GM12878 (cell line): ENCODE measurements around the gene COQ4. TPM values are rescaled to one million over a fixed set of nuclear protein-coding genes. Genes with fewer than 3 reads are reported as not detected.

Experiments
- polyA plus RNA-seq, 11 experiments: library from polyadenylated mRNA; depleted of rRNA in 4 of 11; unstranded in 6 of 11; stranded (reverse) in 5 of 11; fragments of >200 nt; fragmentation: Nextera tagmentation in 4 of 11; fragmentation: Illumina TruSeq in 1 of 11; extraction: Ambion mirVana in 4 of 11; extraction: Trizol in 1 of 11; gene quantifications; 1 replicate in 1 of 11; 2 replicates in 10 of 11; pipeline versions ENCODE4 v1.2.1 to v1.2.3, GENCODE V29; 2011 to 2016; ENCODE audit warnings: inconsistent platforms in 2 of 11, missing spikeins in 2 of 11, low read depth in 1 of 11
- total RNA-seq, 4 experiments: library from RNA; depleted of rRNA in 3 of 4; stranded (reverse); fragments of >200 nt in 3 of 4; fragmentation: Illumina TruSeq in 1 of 4; extraction: Trizol in 1 of 4; gene quantifications; 2 replicates each; pipeline versions ENCODE4 v1.2.1 to v1.2.3, GENCODE V29; 2013 to 2021

Gene COQ4
- total and polyA plus RNA-seq, 10 of the 15 experiments (the other 5 are each of a cell fraction or from before 2014, with no cell fraction given): 3.8 to 64.1 (median 38.6) TPM

Other genes with a start within 250 kb of the COQ4 start
Only the 7 nearest of the 14 such genes appear.
- gene DNM1, start 119.5 kb upstream of the COQ4 start, total RNA-seq (2014; rRNA removed): 0.06 TPM in 1 of 2 replicates, not detected in the other
- gene DNM1, start 119.5 kb upstream of the COQ4 start, total RNA-seq (2014; rRNA removed; fragmentation: Illumina TruSeq; extraction: Trizol): not detected in 2 replicates
- gene DNM1, start 119.5 kb upstream of the COQ4 start, total RNA-seq (2021): 0.21 and 0.67 TPM in 2 replicates
- 0.06 and 0.19 TPM in 2 replicates for gene DNM1, start 119.5 kb upstream of the COQ4 start, polyA plus RNA-seq (2011; rRNA removed)
- gene DNM1, start 119.5 kb upstream of the COQ4 start, polyA plus RNA-seq (2014; fragmentation: Illumina TruSeq; extraction: Trizol): 0.07 TPM in 1 of 2 replicates, not detected in the other
- gene DNM1, start 119.5 kb upstream of the COQ4 start, polyA plus RNA-seq (2014; fragmentation: Nextera tagmentation; extraction: Ambion mirVana): not detected
- 0.18 and 0.29 TPM in 2 replicates for gene DNM1, start 119.5 kb upstream of the COQ4 start, polyA plus RNA-seq (2014; rRNA removed)
- gene DNM1, start 119.5 kb upstream of the COQ4 start, polyA plus RNA-seq (2016; fragmentation: Nextera tagmentation; extraction: Ambion mirVana): under 1 TPM; 0.09 to 0.28 TPM
- gene GOLGA2, start 46.8 kb upstream of the COQ4 start, total RNA-seq (2014; rRNA removed): 20.2 and 20.7 TPM in 2 replicates
- gene GOLGA2, start 46.8 kb upstream of the COQ4 start, total RNA-seq (2014; rRNA removed; fragmentation: Illumina TruSeq; extraction: Trizol): 18.3 and 19.2 TPM in 2 replicates
- 27.2 and 32.6 TPM in 2 replicates for gene GOLGA2, start 46.8 kb upstream of the COQ4 start, total RNA-seq (2021)
- gene GOLGA2, start 46.8 kb upstream of the COQ4 start, polyA plus RNA-seq (2011; rRNA removed): 17.9 and 25.2 TPM in 2 replicates
- gene GOLGA2, start 46.8 kb upstream of the COQ4 start, polyA plus RNA-seq (2014; fragmentation: Illumina TruSeq; extraction: Trizol): 28.0 and 31.4 TPM in 2 replicates
- 1 to 10 TPM; 5.9 to 8.0 TPM for gene GOLGA2, start 46.8 kb upstream of the COQ4 start, polyA plus RNA-seq (2014; fragmentation: Nextera tagmentation; extraction: Ambion mirVana)
- gene GOLGA2, start 46.8 kb upstream of the COQ4 start, polyA plus RNA-seq (2014; rRNA removed): 29.1 and 34.8 TPM in 2 replicates
- 10 to 100 TPM in 1 of 2 experiments, 1 to 10 TPM in 1; 9.3 to 11.5 TPM for gene GOLGA2, start 46.8 kb upstream of the COQ4 start, polyA plus RNA-seq (2016; fragmentation: Nextera tagmentation; extraction: Ambion mirVana)
- gene SWI5, start 46.6 kb upstream of the COQ4 start, total RNA-seq (2014; rRNA removed): 16.9 and 21.9 TPM in 2 replicates
- gene SWI5, start 46.6 kb upstream of the COQ4 start, total RNA-seq (2014; rRNA removed; fragmentation: Illumina TruSeq; extraction: Trizol): 15.2 and 16.8 TPM in 2 replicates
- gene SWI5, start 46.6 kb upstream of the COQ4 start, total RNA-seq (2021): 13.3 and 15.9 TPM in 2 replicates
- 18.3 and 22.4 TPM in 2 replicates for gene SWI5, start 46.6 kb upstream of the COQ4 start, polyA plus RNA-seq (2011; rRNA removed)
- 14.2 and 15.8 TPM in 2 replicates for gene SWI5, start 46.6 kb upstream of the COQ4 start, polyA plus RNA-seq (2014; fragmentation: Illumina TruSeq; extraction: Trizol)
- gene SWI5, start 46.6 kb upstream of the COQ4 start, polyA plus RNA-seq (2014; fragmentation: Nextera tagmentation; extraction: Ambion mirVana): 10 to 100 TPM; 14.8 to 19.3 TPM
- 22.0 and 23.9 TPM in 2 replicates for gene SWI5, start 46.6 kb upstream of the COQ4 start, polyA plus RNA-seq (2014; rRNA removed)
- gene SWI5, start 46.6 kb upstream of the COQ4 start, polyA plus RNA-seq (2016; fragmentation: Nextera tagmentation; extraction: Ambion mirVana): 10 to 100 TPM; 31.4 to 36.2 TPM
- 38.5 and 38.9 TPM in 2 replicates for gene TRUB2, start 392 bp upstream of the COQ4 start, total RNA-seq (2014; rRNA removed)
- 26.5 and 27.6 TPM in 2 replicates for gene TRUB2, start 392 bp upstream of the COQ4 start, total RNA-seq (2014; rRNA removed; fragmentation: Illumina TruSeq; extraction: Trizol)
- gene TRUB2, start 392 bp upstream of the COQ4 start, total RNA-seq (2021): 43.2 TPM in 2 replicates
- 20.4 and 32.4 TPM in 2 replicates for gene TRUB2, start 392 bp upstream of the COQ4 start, polyA plus RNA-seq (2011; rRNA removed)
- gene TRUB2, start 392 bp upstream of the COQ4 start, polyA plus RNA-seq (2014; fragmentation: Illumina TruSeq; extraction: Trizol): 25.5 and 40.5 TPM in 2 replicates
- 1 to 10 TPM; 2.8 to 5.5 TPM for gene TRUB2, start 392 bp upstream of the COQ4 start, polyA plus RNA-seq (2014; fragmentation: Nextera tagmentation; extraction: Ambion mirVana)
- gene TRUB2, start 392 bp upstream of the COQ4 start, polyA plus RNA-seq (2014; rRNA removed): 35.4 and 38.8 TPM in 2 replicates
- gene TRUB2, start 392 bp upstream of the COQ4 start, polyA plus RNA-seq (2016; fragmentation: Nextera tagmentation; extraction: Ambion mirVana): 10 to 100 TPM; 64.9 to 70.5 TPM
- 9.8 and 14.0 TPM in 2 replicates for gene SLC27A4, start 17.7 kb downstream of the COQ4 start, total RNA-seq (2014; rRNA removed)
- gene SLC27A4, start 17.7 kb downstream of the COQ4 start, total RNA-seq (2014; rRNA removed; fragmentation: Illumina TruSeq; extraction: Trizol): 4.2 and 5.8 TPM in 2 replicates
- 13.5 and 13.9 TPM in 2 replicates for gene SLC27A4, start 17.7 kb downstream of the COQ4 start, total RNA-seq (2021)
- gene SLC27A4, start 17.7 kb downstream of the COQ4 start, polyA plus RNA-seq (2011; rRNA removed): 1.5 and 4.4 TPM in 2 replicates
- 2.0 and 5.5 TPM in 2 replicates for gene SLC27A4, start 17.7 kb downstream of the COQ4 start, polyA plus RNA-seq (2014; fragmentation: Illumina TruSeq; extraction: Trizol)
- 1 to 10 TPM in 1 of 2 experiments, under 1 TPM in 1; 0.13 to 1.1 TPM for gene SLC27A4, start 17.7 kb downstream of the COQ4 start, polyA plus RNA-seq (2014; fragmentation: Nextera tagmentation; extraction: Ambion mirVana)
- gene SLC27A4, start 17.7 kb downstream of the COQ4 start, polyA plus RNA-seq (2014; rRNA removed): 9.4 and 12.9 TPM in 2 replicates
- 10 to 100 TPM in 1 of 2 experiments, 1 to 10 TPM in 1; 9.4 to 12.1 TPM for gene SLC27A4, start 17.7 kb downstream of the COQ4 start, polyA plus RNA-seq (2016; fragmentation: Nextera tagmentation; extraction: Ambion mirVana)
- gene URM1, start 48.5 kb downstream of the COQ4 start, total RNA-seq (2014; rRNA removed): 55.9 and 62.0 TPM in 2 replicates
- gene URM1, start 48.5 kb downstream of the COQ4 start, total RNA-seq (2014; rRNA removed; fragmentation: Illumina TruSeq; extraction: Trizol): 27.8 and 31.4 TPM in 2 replicates
- gene URM1, start 48.5 kb downstream of the COQ4 start, total RNA-seq (2021): 75.3 and 77.7 TPM in 2 replicates
- 31.2 and 54.5 TPM in 2 replicates for gene URM1, start 48.5 kb downstream of the COQ4 start, polyA plus RNA-seq (2011; rRNA removed)
- 30.4 and 72.5 TPM in 2 replicates for gene URM1, start 48.5 kb downstream of the COQ4 start, polyA plus RNA-seq (2014; fragmentation: Illumina TruSeq; extraction: Trizol)
- gene URM1, start 48.5 kb downstream of the COQ4 start, polyA plus RNA-seq (2014; fragmentation: Nextera tagmentation; extraction: Ambion mirVana): 10 to 100 TPM in 1 of 2 experiments, 1 to 10 TPM in 1; 7.9 to 14.1 TPM
- gene URM1, start 48.5 kb downstream of the COQ4 start, polyA plus RNA-seq (2014; rRNA removed): 75.8 and 76.2 TPM in 2 replicates
- gene URM1, start 48.5 kb downstream of the COQ4 start, polyA plus RNA-seq (2016; fragmentation: Nextera tagmentation; extraction: Ambion mirVana): 10 to 100 TPM; 65.3 to 68.7 TPM
- gene CERCAM, start 98.0 kb downstream of the COQ4 start, total RNA-seq (2014; rRNA removed): 0.87 and 0.96 TPM in 2 replicates
- 0.31 and 0.46 TPM in 2 replicates for gene CERCAM, start 98.0 kb downstream of the COQ4 start, total RNA-seq (2014; rRNA removed; fragmentation: Illumina TruSeq; extraction: Trizol)
- gene CERCAM, start 98.0 kb downstream of the COQ4 start, total RNA-seq (2021): 1.2 TPM in 2 replicates
- gene CERCAM, start 98.0 kb downstream of the COQ4 start, polyA plus RNA-seq (2011; rRNA removed): 3.2 and 6.7 TPM in 2 replicates
- 0.13 and 0.34 TPM in 2 replicates for gene CERCAM, start 98.0 kb downstream of the COQ4 start, polyA plus RNA-seq (2014; fragmentation: Illumina TruSeq; extraction: Trizol)
- gene CERCAM, start 98.0 kb downstream of the COQ4 start, polyA plus RNA-seq (2014; fragmentation: Nextera tagmentation; extraction: Ambion mirVana): under 1 TPM; 0.05 TPM
- gene CERCAM, start 98.0 kb downstream of the COQ4 start, polyA plus RNA-seq (2014; rRNA removed): 1.1 and 1.5 TPM in 2 replicates
- gene CERCAM, start 98.0 kb downstream of the COQ4 start, polyA plus RNA-seq (2016; fragmentation: Nextera tagmentation; extraction: Ambion mirVana): 1 to 10 TPM in 1 of 2 experiments, under 1 TPM in 1; 0.45 to 1.1 TPM